ENCODE data around the gene ARHGAP26. TPM values are rescaled to one million over a fixed set of nuclear protein-coding genes. Genes with fewer than 3 reads are reported as not detected.
"Not testable (repeated sequence)": the region's sequence is repeated elsewhere in the genome, so short reads cannot be mapped to it uniquely, and the experiment has no call there.

Gene ARHGAP26
- total RNA-seq, 1 donor from 2014 or later: 71.6 TPM

DNA sequence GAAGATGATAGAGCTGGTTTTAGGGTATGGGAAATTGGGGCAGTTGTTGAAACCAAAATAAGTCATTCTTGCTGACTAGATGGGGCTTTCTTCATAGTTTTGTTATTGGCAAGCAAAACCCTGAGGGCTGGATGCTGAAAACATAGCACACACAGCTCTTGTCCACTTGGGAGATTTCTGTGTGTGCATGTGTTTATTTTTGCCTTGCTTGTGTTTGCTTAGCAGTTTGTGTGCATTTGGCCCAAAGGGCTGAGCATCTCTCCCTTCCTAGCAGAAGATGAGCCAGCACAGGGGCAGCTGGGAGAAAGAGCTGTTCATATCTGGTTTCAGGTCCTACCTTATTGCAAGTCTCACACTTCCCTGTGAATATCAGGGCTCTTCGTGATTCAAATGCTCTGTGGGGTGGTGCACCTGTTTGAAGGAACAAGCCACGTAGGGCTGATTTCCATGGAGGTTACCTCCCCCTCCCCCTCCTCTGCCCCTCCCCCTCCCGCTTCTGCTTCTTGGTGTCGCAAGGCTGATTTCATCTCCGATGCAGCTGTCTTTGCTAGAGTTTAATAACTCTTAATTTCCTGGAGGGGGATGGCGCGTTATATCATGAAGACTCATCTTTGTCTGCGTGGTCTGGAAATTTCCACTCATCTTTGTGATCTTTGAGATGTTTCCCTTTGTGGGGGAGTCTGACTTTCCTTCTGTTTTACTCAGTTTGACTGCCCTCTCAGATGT, 296.5 kb downstream of the ARHGAP26 start:
- intact Hi-C loops (cut with DNase I): no loop called here
- DNase-seq (ENCODE audit: low spot score) (no peak), ATAC-seq (peak; percentile 67)

DNA sequence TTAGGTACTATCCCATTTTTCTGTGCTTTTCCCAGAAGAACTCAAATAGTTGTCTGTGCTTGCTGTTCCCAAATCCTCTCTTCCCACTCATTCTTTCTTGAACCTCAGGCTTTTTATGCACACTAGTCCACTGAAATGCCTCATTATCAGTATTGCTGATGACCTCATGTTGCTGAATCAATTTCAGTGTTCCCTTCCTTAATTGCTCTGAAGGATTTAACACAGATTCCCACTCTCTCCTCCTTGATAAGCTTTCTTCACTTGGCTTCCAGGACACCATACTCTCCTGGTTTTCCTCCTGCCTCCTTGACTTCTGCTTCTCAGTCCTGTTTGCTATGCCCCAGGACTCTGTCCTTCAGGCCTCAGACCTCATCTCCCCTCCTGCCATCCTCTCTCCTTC, 298.5 kb downstream of the ARHGAP26 start:
- intact Hi-C loops (cut with DNase I): no loop called here
- DNase-seq (ENCODE audit: low spot score) (no peak), ATAC-seq (no peak)

DNA sequence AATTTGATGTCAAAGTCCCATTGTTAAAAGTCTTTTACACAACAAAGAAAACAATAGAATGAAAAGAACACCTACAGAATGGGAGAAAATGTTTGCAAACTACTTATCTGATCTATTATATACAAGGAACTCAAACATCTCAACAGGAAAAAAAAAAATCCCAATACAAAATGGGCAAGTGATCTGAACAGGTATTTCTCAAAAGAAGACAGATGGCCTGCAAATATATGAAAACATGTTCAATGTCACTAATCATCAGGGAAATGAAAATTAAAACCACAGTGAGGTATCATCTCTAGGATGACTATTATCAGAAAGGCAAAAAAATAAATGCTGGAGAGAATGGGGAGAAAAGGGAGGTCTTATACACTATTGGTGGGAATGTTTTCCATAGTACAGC, 301.8 kb downstream of the ARHGAP26 start:
- DNase-seq (ENCODE audit: low spot score) (no peak), ATAC-seq (no peak)
- intact Hi-C loops (cut with DNase I): no loop called here

DNA sequence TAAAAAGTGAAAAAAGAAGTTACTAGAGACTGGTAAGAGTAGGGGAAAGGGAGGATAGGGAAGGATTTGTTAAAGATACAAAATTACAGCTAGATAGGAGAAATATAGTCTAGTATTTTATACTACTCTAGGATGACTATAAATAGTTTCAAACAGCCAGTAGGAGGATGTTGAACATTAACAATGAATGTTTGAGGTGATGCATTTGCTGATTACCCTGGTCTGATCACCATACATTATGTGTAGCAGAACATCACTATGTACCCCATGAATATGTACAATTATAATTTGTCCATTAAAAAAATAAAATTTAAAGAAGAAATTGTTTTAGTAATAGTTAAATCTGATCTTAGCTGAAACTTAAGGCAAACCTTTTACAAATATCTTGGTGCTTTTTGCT, 302.6 kb downstream of the ARHGAP26 start:
- DNase-seq (ENCODE audit: low spot score) (no peak), ATAC-seq (no peak)
- intact Hi-C loops (cut with DNase I): no loop called here

DNA sequence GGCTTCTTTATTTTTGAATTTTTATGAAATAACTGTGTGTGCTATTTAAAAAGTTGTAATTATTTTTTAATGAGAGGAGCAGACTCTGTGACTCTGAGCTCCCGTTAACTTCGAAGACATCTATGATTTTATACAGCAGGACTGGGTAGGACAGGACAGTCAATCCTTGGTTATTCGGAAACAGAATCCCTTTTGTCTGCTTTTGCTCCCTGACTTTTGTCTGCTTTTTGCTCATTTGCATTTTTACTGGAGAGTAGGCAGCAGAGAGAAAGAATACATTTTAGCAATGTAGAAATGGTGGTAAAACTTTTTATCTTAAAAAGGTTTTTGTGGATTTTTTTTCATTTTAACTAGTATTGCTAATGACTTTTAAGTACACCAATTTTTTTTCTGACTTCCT, 303.6 kb downstream of the ARHGAP26 start:
- ATAC-seq (no peak), DNase-seq (ENCODE audit: low spot score) (no peak)
- intact Hi-C loops (cut with DNase I): no loop called here

DNA sequence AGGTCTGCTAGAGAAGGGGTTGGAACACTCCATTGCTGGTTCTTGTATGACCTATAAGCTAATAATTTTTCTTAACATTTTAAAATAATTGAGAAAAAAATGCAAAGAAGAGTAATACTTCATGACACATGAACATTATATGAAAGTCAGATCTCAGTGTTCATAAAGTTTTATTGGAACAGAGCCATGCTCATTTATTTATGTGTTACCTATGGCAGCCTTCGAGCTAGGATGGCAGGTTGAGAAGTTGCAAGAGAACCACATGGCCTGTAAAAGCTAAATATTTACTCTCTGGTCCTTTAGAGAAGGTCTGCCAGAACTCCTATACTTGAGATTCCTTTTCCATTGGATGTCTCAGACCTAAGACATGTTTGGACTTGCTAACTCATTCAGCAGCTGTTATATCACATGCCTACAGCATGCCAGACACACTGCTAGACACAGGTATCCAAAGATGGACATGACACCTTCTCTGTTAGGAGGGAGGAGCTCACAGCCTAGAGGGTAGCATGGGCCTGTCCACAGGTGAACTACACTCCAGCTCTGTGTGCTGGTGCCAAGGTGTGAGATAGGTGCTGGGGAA, 304.3 kb downstream of the ARHGAP26 start:
- DNase-seq (ENCODE audit: low spot score): no peak
- no peak for ATAC-seq
- intact Hi-C loops (cut with DNase I): no loop called here

DNA sequence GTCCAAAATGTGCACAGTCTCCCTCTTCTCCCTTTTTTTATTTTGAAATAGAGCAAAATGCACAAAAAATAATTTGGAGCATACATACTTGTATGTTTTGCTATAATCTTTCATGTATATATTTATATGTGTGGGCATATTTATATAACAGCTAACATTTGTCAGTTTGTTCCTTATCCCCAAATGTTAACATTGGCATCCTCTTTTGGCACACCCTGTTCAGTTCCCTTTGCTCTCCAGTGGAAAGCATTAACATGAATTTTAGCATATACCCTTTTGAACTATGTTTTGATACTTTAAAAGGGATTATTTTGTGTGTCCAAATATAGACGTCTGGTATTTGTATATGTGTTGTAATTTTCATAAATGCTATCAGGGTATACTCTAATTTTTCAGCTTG, 306.2 kb downstream of the ARHGAP26 start:
- no peak for ATAC-seq
- no peak for DNase-seq (ENCODE audit: low spot score)
- intact Hi-C loops (cut with DNase I): no loop called here

DNA sequence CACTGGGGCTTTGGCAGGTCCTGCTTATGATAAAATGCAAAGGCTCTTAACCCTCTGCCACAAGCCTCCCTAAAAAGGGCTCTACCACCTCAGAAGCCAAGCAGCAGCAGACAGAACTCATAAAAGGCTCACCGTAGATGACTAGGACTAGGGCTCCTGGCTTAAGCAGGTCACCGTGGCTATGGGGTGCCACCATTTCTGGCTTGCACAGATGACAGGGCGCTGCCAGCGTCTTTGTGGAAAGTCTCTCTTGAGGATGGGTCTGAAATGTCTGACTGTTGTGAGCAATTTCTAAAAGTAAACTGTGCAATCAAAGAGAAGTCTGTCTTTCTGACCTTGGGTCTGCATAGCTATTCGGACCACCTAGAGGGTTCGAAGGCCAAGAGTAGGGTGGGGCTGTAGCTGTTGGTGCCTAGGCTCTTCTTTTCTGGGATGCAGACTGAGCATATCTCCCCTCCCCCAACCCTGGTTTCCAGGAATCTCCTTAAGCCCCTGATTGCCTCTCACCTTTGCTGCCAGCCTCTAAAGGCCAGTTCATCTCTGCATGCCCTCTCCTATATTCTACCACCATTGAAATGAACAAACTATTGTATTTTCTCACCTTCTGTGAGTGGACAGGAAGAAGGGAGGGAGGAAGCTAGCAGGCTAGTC, 307.4 kb downstream of the ARHGAP26 start:
- no peak for ATAC-seq
- intact Hi-C loops (cut with DNase I): no loop called here
- DNase-seq (ENCODE audit: low spot score): no peak

DNA sequence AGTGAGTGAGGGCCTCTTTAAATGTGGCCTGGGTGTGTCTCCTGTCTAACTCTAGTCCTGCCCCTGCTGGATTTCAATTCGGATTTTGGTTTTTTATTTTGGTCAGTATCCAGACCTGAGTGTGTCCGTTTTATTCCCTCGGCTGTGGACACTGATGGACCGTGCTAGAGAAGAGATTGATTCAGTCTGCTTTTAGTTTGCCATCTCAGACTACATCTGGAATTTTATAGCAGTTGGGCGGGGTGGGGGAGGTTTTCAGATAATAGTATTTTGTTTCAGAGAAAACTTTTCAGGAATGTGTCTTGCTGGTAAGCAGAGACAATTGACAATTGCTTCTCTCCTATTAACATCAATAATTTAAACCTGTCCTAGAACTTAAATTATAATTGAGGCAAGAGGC, 308.1 kb downstream of the ARHGAP26 start:
- ATAC-seq (no peak), DNase-seq (ENCODE audit: low spot score) (no peak)
- intact Hi-C loops (cut with DNase I): no loop called here

DNA sequence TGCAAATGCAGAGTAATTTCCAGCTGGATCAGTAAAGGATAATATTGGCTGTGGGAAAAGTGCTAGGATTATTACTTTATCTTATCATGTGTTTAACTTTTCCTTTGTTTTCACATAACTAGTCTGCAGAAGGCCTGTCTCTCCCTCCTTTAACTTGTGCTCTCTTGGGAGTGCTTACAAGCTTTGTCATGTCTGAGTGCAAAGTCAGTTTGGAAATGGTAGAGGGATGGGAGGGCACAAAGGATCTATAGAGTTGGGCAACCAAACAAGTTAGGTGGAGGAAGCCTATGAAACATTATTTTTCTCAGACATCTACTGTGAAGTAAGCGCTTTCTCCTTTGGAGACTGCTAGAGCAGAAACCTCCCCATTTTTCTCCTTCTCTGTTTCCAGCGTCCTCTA, 308.8 kb downstream of the ARHGAP26 start:
- intact Hi-C loops (cut with DNase I): no loop called here
- ATAC-seq: no peak
- no peak for DNase-seq (ENCODE audit: low spot score)

DNA sequence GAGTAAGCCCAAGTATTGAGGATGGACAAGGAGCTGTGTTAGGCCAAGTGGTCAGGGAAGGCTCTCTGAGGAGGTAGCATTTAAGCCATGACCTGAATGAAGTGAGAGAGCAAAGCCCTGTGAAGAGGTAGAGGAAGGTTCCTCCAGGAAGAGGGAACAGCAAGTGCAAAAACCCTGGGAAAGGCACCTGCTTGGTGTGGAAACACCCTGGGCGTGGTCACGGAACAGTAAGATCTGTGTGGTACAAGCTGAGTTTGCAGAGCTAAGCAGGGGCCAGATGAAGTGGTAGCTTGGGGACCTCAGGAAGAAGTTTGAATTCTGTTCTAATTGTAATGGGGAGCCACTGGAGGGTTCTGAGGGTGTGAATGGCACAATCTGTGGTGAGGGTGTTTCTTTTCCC, 310.2 kb downstream of the ARHGAP26 start:
- DNase-seq (ENCODE audit: low spot score) (no peak), ATAC-seq (no peak)
- intact Hi-C loops (cut with DNase I): no loop called here

DNA sequence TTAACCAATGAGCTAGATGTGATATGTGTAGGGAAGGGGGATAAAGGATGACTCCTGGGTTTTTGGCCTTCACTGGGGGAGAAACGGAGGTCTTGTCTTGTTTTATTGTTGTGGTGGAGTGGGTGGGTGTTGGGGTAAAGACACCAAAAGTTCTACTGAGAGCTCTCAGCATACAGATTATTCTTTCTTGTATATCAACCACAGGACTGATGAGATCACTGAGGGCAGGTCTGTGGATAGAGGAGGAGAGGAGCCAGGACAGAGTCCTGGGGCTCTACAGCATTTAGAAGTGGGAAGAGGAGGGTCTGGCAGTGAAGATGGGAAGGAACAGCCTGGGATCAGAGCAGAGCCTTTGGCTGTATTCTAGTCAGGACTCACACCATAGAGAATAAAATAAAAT, 310.8 kb downstream of the ARHGAP26 start:
- ATAC-seq (no peak), DNase-seq (ENCODE audit: low spot score) (no peak)
- intact Hi-C loops (cut with DNase I): no loop called here

DNA sequence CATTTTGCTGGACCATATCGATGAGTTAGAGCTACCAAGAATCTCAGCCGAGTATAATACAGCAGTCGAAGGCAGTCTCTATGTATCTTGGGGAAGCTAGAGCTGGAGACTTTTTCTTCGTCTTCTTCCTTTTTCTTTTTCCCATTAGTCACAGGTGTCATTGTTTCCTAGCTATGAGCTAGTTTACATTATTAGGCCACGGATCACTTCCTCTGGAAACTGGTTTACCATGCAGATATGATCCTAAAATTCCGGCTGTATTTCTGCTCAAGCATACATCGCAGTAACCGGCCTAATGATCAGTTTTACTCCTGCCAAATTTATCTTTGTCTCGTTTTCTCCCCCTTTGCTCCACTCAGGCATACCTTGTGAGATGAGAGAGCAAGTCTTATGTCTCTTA, 312.8 kb downstream of the ARHGAP26 start:
- intact Hi-C loops (cut with DNase I): no loop called here
- DNase-seq (ENCODE audit: low spot score): no peak
- no peak for ATAC-seq

DNA sequence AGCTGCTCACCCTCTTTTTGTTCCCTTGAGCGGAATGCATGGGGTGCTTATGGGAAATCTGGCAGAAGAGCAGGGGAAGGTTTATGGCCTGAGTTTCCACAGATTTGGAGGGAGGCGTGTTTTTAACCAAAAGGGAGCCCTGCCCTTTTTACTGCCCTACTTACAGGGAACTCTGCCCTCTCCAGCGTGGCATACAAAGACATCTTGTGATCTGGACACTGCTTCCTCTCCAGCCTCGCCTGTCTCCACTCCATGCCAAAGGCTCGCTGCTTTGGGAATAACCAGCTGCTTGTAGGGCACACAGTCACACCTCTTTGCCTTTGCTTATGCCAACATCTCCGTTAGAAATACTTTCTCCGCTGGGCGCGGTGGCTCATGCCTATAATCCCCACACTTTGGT, 314.2 kb downstream of the ARHGAP26 start:
- no peak for ATAC-seq

DNA sequence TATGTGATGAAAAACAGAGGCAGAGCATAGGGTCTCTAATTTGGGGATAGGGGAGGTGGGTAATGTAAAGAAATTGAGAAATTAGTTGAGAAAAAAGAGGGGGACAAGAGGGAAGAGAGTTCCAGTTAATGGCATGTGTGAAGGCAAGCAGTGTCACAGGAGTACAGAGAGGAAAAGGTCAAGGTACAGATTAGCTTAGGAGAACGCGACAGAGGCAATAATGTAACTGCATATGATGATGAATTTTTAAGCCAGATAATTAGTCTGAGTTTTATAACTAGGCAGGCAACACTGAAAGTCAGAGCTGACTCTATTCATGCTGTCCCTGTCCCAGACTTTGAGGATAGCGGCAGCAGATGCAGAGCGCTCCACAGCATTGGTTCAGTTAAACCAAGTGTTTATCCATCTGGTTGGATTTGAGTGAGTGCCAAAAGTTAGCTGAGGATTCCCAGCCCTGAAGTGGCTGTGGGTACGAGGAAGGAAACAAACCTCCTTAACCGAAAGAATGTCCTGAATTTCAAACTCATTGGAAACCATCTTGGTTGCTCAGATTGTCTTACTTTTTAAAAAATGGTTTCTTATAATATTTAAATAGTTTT, 315.2 kb downstream of the ARHGAP26 start:
- ATAC-seq (peak; percentile 48), DNase-seq (ENCODE audit: low spot score) (no peak)
- intact Hi-C loops (cut with DNase I): no loop called here

More for the DNA sequence above, 314.2 kb downstream of the ARHGAP26 start:
- no peak for DNase-seq (ENCODE audit: low spot score)
- intact Hi-C loops (cut with DNase I): no loop called here

DNA sequence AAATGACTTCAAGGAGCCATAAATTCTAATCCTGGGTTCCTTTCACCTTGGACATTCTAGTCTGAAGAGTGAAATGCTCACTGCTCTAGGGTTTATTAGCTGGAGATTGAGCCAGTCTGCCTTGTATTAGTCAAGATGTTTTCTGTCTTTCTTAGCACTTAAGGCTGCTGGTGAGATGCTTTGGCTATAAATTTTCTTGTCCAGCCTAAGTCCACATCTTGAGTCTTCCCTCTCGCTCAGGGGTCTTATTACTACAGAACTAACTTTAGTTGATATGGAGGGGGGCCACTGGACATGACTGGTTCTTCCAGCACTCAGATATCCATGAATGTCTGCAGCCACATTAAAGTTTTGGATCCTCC, 316.4 kb downstream of the ARHGAP26 start:
- ATAC-seq (no peak), DNase-seq (ENCODE audit: low spot score) (no peak)
- intact Hi-C loops (cut with DNase I): no loop called here

DNA sequence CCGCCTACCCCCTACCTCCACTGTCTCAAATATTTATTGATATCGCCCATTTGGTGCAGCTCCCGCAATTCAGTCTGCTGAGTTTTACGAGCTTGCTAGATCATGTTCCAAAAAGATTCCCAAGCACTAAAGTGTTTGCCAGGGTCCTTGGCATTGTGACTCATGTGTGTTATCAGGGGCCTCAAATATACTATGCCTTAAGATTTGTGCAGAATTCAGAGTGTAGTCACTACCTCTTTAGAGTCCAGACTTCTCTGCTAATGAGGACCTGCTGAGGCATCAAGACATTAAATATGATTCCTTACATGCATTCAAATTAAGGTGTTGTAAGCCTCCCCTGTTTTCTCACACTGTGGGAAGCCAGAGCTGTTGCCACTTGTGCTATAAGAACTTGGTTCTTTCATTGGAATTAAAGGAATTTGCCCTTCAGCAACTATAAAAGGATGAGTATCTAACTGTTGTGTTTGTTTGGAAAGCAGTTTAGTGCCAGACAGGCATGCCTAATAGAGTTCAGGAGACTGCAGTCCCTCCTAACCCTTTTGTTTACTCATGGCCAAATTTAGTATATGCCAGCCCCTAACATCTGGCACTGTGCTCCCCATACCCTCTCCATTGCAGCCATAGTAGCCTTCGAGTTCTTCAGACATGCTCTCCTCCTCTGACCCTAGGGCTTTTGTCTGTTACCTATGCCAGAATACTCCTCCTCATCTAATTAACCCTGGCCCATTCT, 316.9 kb downstream of the ARHGAP26 start:
- no peak for ATAC-seq
- no peak for DNase-seq (ENCODE audit: low spot score)
- intact Hi-C loops (cut with DNase I): no loop called here

DNA sequence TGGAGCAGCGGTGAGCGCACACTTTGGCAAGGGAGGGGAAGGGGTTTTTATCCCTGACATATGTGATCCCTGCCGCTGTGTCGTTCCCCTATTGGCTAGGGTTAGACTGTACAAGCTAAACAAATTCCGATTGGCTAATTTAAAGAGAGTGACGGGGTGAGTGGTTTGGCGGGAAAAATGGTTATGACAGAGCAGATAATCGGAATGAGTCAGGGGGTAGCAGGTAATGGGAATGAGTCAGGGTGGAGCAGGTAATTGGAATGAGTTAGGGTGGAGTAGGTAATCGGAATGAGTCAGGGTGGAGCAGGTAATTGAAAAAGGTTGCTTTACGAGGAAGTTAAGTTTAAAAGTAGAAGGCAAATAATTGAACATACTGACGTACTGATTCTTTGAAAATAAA, 318.5 kb downstream of the ARHGAP26 start:
- DNase-seq (ENCODE audit: low spot score); ATAC-seq; intact Hi-C loops (cut with DNase I): not testable (repeated sequence)

DNA sequence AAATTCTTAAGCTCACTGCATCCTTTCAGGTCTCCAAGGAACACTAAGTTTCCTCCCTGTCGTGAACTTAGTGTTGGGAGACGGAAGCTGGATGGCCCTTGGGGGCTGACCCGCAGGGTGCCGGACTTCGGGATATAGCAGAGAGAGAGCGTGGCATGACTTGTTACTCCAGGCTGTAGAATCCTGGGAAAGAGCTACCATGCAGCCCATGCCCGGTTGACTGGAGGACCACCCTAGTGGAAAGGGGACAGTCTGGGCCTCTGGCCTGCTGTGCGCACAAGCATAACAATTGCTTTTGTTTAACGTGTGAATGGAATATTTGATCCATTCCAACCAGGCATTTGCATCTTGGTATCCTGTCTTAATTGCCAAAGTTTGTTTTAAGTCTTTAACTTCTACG, 319.9 kb downstream of the ARHGAP26 start:
- ATAC-seq; intact Hi-C loops (cut with DNase I); DNase-seq (ENCODE audit: low spot score): not testable (repeated sequence)
